ENCODE measurements around the gene MYRFL.

MYRFL gene

DNA sequence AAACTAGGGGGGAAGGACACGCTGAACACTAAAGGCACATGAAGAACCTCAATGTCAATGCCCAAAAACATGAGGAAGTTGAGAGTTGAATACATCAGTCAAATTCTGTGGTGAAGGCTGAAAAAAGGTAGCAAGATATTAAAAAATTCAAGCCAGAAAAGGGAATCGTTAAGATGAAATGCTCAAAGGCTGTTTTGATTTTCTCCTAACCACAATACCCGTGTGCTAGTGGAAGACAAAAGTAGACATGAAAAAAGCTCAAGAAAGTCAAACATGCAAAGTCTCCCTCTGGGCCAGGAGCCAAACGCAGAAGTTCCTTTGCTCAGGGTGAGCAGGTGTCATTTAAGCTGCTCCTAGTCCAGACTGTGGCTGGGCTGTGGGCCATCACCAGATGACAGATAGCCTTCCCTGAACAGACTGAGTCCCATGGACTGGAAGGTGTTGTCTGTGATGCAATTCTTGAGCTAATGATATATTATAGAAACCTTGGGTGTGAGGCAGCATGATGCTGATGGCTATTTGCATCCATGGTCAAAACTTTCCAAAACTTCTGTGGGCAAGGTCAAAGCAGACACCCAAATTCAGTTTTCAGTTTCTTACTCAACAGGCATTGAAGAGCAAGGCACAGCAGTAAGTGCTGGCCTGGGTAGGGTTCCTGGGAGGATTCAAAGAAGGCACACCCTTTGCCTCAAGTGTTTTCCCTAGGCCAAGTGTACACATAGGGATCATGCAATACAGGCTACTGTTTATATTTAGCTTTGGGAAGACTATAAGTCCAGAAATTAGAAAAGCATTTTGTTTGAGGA, 81.6 kb downstream of the MYRFL start:
- no peak for DNase-seq (ENCODE audit: low read depth)
- TF ChIP-seq, protein P1, sequence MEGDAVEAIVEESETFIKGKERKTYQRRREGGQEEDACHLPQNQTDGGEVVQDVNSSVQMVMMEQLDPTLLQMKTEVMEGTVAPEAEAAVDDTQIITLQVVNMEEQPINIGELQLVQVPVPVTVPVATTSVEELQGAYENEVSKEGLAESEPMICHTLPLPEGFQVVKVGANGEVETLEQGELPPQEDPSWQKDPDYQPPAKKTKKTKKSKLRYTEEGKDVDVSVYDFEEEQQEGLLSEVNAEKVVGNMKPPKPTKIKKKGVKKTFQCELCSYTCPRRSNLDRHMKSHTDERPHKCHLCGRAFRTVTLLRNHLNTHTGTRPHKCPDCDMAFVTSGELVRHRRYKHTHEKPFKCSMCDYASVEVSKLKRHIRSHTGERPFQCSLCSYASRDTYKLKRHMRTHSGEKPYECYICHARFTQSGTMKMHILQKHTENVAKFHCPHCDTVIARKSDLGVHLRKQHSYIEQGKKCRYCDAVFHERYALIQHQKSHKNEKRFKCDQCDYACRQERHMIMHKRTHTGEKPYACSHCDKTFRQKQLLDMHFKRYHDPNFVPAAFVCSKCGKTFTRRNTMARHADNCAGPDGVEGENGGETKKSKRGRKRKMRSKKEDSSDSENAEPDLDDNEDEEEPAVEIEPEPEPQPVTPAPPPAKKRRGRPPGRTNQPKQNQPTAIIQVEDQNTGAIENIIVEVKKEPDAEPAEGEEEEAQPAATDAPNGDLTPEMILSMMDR (conservative IDR thresholded peaks at IDR 0.05; ENCODE audit: control insufficient read depth, insufficient read depth, low read depth, low read length): no peak

DNA sequence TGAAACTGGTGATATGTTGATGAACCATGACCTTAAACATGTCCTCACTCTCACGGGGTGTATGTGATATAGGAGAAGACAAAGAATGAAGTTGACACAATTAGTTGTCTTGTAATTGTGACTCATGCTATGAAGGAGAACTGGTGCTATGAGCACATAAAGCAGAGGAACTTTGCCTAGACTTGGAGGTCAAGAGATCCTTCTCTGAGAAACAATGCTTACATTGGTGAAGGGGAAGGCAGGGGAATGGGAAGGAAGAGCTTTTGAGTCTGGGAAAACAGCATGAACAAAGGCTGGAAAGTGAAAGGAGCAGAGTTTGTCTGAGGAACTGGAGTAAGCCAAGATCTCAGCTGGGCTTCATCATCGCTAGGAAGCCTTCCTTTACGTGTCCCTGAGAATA, 83.2 kb downstream of the MYRFL start:
- TF ChIP-seq, protein P1 (conservative IDR thresholded peaks at IDR 0.05; ENCODE audit: control insufficient read depth, insufficient read depth, low read depth, low read length): no peak
- no peak for DNase-seq (ENCODE audit: low read depth)
- H3K4me3 ChIP-seq (ENCODE audit: control insufficient read depth, low read depth, low read length): no peak overlapping the region

More for the DNA sequence above, 81.6 kb downstream of the MYRFL start:
- H3K4me3 ChIP-seq (ENCODE audit: control insufficient read depth, low read depth, low read length): no peak overlapping the region

DNA sequence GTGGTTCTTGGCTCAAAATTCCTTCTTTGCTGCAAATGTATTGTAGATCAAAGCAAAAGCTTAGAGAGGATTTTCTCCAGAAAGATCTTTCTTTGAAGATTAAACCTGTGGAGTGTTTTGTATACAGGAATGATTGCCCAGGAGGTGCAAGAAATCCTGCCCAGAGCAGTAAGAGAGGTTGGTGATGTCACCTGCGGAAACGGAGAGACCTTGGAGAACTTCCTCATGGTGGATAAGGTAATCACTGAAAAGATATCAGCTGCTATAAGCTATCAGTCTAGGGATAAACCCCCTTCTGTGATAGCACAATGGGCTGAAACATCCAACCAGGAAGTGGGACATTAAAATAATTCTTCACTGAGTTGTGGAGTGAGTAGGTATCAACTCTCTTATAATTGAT, 85.7 kb downstream of the MYRFL start:
- H3K4me3 ChIP-seq (ENCODE audit: control insufficient read depth, low read depth, low read length): no peak overlapping the region
- TF ChIP-seq, protein P1 (conservative IDR thresholded peaks at IDR 0.05; ENCODE audit: control insufficient read depth, insufficient read depth, low read depth, low read length): no peak
- no peak for DNase-seq (ENCODE audit: low read depth)

DNA sequence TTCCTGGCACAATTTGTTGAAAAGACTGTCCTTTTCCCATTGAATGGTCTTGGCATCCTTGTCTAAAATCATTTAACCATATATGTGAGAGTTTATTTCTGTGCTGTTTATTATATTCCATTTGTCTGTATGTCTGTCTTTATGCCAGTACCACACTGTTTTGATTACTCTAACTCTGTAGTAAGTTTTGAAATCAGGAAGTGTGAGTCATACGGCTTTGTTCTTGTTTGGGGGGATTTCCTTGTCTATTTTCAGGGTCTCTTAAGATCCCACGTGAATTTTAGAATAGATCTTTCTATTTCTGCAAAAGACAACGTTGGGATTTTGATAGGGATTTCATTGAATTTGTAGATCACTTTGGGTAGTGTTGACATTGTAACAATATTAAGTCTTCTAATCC, 88.5 kb downstream of the MYRFL start:
- TF ChIP-seq, protein P1 (conservative IDR thresholded peaks at IDR 0.05; ENCODE audit: control insufficient read depth, insufficient read depth, low read depth, low read length): no peak
- H3K4me3 ChIP-seq (ENCODE audit: control insufficient read depth, low read depth, low read length): no peak overlapping the region
- no peak for DNase-seq (ENCODE audit: low read depth)

DNA sequence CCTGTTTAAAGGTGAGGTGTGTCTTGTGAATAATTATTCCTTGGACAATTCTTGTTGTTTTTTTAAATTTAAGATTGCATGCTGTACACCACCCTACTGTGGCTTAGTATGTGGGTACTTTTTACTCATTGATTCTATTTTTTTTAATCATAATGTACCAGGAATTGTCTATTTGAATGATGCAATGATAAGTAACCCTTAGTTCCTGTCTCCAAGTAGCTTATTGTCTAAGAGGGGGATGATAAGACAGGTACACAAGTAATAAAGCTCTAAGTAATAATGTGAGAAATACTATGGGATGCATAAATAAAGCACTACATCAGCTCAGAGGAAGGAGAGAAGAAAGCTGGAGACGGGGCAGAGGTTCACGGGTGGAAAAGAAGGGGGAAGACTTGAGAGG, 90.9 kb downstream of the MYRFL start:
- H3K4me3 ChIP-seq (ENCODE audit: control insufficient read depth, low read depth, low read length): no peak overlapping the region
- TF ChIP-seq, protein P1 (conservative IDR thresholded peaks at IDR 0.05; ENCODE audit: control insufficient read depth, insufficient read depth, low read depth, low read length): no peak

DNA sequence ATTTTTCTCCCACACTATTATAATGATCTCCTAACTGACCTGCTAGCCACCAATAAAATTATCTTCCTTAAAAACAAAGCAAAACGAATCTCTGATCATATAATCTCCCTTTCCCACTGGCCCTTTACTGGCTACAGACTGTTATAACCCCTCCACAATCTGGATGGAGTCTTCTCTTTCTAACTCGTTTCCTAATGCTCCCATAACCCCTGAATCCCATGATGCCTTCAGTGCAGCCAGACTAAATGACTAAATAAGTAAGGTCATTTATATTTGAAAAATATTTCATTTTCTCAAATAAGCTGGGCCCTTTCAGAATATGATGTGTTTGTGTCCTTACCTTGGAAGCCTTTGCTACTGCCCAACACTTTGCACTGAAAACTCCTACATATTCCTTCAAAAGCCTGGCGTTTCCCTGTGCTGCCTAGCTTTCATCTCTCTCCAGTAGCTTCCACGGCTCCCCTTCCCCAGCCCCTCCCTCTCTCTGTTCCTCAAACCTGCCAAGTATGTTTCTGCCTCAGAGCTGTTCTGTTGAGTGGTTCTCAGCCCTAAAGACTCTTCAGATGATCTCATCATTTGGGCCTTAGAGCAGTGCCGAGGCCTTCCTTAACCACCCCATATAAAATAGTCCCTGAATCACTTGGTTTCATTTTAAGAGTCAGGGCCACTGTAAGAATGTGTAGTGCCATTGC, 91.7 kb downstream of the MYRFL start:
- H3K4me3 ChIP-seq (ENCODE audit: control insufficient read depth, low read depth, low read length): no peak overlapping the region
- TF ChIP-seq, protein P1 (conservative IDR thresholded peaks at IDR 0.05; ENCODE audit: control insufficient read depth, insufficient read depth, low read depth, low read length): no peak
- peak; percentile 22 for DNase-seq (ENCODE audit: low read depth)

More for the DNA sequence above, 90.9 kb downstream of the MYRFL start:
- DNase-seq (ENCODE audit: low read depth): no peak
